GM19324 (cell line): ENCODE data around the gene NEDD4L.

Experiments used
- ATAC-seq: cut with Tn5 transposase; IDR thresholded peaks from one replicate; pipeline ENCODE4 v1.9.1; 2021; ENCODE audit warnings: mild to moderate bottlenecking, moderate library complexity; ENCODE audit not compliant: unreplicated experiment, low FRiP score

The NEDD4L gene

DNA sequence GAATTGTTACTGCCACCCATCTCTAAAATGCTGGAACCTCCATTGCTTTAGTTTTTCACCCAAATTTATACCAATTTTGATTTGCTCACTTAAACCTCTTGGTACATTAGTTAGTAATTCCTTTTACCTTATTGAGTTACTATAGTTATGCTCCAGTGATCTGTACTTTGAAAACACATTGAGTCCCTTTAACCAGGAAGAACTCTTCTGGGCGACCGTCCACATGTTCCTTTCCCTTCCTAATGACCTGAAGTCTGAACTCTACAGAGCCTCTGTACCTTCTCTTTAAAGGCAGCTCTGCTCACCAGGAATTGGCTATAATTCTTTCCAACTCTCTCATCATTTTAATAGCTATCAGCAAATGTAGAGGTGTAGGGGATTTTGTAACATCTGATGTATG, 290.0 kb downstream of the NEDD4L start:
- ATAC-seq, result no peak

DNA sequence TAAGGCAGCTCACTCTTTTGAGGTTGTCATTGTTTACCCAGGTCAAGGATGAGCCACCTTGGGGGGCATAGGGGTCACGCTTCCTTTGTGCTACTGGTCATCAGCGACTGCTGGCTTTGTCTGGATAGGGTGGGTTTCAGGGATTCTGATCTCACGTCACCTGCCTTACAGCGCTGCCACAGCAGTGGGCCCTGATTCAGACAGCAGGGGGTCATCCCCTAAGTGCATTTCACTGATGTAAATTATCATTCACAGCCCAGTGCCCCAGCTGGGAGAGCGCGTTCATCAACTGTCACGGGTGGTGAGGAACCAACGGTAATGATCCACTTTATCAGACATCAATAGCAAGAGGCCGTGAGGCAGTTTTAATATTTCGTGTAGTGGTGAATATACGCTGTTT, 291.2 kb downstream of the NEDD4L start:
- ATAC-seq, result no peak

DNA sequence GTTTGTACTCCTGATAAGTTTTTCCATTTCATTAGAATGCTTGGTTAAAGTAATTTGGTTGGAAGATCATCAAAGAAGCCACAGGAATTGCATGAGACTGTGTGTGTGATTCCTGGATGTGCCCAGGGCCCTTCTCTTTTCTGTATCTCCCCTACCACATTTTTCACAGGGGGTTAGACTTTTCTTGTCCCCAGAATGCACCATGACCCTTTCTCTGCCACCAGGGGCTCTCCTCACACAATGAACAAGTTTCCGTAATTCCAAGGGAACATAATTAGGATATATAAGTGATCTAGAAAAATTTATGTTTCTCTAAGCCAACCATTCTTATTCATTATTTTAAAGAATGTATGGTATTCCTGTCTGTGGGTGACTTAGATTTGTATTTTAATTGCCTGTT, 291.8 kb downstream of the NEDD4L start:
- ATAC-seq, result no peak

GRCh38 chr18:58336605-58337004, 292.6 kb downstream of the NEDD4L start:
- no peak for ATAC-seq

DNA sequence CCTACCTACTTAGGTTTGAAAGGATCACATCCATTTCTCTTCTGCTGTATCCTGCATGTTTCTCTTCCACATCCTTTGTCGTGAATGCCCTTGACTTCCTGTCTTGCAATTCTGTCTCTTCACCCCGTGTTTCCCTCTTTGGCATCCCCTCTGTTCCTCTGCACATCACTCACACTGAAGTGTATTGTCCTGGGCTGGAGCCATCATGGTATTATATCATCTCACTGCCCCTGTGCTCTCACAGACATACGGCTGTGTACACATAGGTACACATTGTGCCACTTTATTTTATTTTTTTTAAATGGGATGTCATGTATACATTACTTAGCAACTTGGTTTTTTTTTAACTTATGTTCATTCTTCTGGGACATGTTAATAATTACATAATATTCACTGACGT, 293.3 kb downstream of the NEDD4L start:
- ATAC-seq, result no peak

DNA sequence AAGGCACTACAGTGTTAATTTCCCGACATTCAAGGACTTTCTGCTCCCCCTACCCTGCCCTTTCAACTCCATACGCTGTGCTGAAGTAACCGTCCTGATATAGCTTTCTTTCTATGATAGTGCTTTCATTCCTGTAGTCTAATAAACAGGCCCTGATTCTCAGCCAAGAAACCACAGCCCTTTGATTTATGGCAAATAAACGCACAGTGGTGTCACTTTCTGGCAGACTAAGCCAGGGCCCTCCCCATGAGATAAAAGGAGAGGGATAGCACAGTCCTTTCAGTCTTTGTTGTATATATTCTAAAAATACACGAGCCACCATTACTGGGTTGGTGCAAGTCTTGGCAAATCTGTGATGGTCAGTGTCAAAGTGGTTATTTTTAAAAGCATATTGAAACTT, 293.7 kb downstream of the NEDD4L start:
- no peak for ATAC-seq

DNA sequence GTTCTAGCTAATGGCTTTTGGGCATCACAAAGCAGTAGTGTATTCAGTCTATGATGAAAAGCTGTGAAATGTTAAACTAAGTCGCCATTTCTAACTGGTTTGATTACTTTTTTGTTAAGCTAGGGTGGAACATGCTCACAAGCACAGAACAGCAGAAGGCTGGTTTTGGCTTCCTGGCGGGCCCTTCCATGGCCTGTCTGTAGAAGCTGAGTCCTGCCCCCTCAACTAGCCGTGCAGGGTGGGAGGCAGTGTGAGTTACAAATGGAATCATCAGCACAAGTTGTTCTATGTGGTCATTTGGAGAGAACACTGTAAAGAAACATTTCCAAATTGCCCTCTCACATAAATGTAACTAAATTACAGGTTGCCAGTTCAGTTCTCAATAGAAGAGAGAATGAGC, 294.1 kb downstream of the NEDD4L start:
- no peak for ATAC-seq

- no peak for ATAC-seq
Measured at GRCh38 chr18:58338961-58339592, 295.1 kb downstream of the NEDD4L start.

DNA sequence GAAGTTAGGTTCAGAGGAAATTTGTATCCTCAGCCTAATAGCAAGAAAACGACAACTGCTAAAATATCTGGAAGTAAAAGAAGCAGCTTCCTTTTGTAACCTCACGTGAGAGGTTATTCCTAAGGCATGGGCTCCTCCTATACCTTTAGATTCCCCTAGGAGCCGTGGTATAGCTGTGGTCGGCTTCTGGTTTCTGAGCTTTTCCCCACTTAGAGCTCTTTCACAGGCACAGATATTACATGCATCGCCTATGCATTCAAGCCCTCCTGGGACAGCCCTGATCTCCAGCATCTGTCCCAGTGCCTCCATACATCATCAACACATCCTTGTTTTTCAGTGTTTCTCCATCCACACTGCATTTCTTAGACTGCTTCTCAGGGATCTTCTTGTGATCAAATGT, 295.9 kb downstream of the NEDD4L start:
- no peak for ATAC-seq

DNA sequence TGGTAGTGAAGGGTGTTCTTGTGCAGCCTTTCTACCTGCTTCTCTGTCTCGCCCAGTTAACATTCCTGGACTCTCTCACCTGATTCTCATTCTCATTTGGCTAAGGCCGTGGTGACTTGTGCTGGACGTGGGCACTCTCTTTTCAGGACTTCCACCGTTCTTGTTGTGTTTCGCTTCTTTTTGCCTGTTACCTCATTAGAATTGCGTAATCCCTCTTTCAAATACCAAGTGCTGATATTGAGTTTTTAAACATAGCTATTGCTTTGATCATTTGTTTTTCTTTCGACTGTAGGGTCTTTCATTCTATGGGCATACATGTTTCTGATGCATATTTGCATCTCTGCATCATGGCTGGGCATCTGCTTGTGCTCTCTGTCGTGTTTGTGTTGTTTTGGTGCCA, 297.9 kb downstream of the NEDD4L start:
- no peak for ATAC-seq

DNA sequence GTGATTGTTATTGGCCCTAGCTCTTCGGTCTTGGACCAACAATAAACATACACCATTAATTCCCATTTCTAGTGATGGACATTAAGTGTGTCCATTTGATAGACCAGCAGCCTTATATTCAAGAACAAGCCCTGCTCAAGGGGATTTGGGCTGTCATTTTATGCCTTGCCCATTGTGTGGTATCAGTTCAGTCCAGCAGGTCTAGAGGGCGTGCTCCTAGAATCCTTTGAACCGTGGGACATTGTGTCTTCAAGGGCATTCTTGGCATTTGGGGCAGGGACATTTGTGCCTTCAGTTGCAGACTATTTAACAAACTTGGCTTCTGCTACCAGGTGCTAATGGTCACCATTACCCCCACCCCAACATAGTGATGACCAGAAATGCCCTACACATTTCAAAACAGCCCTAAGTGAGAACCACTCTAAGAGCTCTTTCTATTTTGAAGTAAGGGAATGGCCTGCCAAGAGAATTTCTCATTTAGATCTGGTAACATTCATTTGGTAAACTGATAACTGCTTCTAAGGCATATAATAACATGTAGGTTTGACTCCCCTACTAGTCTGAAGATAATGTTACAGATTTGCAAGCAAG, 300.1 kb downstream of the NEDD4L start:
- ATAC-seq, result no peak

DNA sequence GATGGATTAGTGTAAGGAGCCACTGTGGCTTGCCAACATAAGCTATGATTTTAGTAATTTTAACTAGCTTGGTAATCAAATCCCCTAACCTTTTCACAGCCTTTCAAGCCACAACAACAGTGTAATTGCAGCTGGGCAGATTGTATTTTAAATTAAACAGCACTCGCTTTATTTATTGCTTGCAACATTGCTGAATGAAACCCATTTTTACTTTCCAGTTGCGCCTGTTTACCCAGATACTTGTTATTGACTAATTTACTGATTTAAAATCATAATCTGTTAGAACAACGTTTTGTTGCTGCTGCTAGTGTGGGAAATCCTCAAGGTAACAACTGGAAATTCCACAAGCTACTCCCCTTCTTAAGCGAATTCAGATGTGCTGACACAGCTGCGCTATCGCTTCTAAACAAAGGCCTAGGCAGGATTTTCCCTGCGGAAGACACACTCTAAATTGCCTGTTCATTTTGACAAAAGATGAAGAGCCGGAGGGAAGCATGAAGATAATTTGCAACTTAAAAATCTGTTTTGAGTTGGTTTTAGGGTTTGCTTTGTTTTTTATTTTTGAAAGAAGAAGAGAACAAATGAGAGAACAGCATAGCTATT, 300.9 kb downstream of the NEDD4L start:
- ATAC-seq, result no peak

DNA sequence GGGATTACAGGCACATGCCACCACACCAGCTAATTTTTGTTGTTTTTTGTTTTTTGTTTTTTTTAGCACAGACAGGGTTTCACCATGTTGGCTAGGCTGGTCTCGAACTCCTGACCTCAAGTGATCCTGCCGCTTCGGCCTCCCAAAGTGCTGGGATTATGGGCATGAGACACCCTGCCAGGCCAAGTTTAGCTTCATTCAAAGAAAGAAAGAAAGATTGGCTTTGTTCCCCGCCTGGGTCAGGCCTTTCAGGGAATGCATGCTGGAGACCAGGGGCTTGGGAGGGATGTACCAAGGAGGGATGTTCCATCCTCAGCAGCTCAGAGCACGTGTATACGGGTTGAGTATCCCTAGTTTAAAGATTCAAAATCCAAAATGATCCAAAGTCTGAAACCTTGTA, 301.8 kb downstream of the NEDD4L start:
- no peak for ATAC-seq

GRCh38 chr18:58347135-58347534, 303.1 kb downstream of the NEDD4L start:
- ATAC-seq, result no peak

- no peak for ATAC-seq
Measured at GRCh38 chr18:58348517-58348916, 304.5 kb downstream of the NEDD4L start.

- ATAC-seq, result no peak
Measured at GRCh38 chr18:58348951-58349350, 304.9 kb downstream of the NEDD4L start.

DNA sequence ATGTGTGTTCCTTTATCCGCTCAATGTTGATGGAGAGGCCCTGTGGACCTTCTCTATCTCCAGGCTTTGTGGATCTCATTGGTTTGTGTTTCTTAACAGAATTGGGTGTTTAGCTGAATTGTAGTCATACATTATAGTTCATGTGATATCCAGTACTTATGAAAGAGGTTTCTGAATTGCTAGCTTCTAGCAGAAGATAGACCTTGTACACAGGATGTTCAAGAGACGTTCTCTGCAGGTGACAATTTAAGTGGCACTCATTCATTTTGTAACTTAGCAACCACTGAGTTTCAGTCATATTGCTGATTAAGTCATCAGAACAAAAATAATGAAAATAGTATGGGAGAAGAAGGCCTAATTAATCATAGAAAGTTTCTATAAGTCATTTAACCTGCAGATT, 305.6 kb downstream of the NEDD4L start:
- ATAC-seq, result no peak

- ATAC-seq, result no peak
Measured at GRCh38 chr18:58350526-58350925, 306.5 kb downstream of the NEDD4L start.

- ATAC-seq, result no peak
Measured at GRCh38 chr18:58351776-58352175, 307.8 kb downstream of the NEDD4L start.

DNA sequence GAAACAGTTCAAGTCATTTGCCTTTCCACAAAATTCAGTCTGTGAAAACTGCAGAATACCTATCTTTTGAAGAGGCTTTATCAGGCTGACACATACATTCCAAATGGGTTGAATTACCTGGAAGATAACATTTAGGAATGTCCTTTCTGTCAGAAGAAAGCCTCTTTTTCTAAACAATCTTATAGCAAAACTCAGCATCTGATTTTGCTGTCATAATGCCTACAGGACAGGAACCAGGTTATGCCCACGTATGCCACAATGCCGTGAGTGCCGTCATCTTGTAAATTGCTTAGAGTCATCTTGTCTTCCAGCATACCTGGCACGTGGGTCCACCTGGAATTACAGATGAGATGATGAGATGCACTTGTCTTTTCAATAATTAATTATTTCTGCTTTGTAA, 309.6 kb downstream of the NEDD4L start:
- no peak for ATAC-seq

DNA sequence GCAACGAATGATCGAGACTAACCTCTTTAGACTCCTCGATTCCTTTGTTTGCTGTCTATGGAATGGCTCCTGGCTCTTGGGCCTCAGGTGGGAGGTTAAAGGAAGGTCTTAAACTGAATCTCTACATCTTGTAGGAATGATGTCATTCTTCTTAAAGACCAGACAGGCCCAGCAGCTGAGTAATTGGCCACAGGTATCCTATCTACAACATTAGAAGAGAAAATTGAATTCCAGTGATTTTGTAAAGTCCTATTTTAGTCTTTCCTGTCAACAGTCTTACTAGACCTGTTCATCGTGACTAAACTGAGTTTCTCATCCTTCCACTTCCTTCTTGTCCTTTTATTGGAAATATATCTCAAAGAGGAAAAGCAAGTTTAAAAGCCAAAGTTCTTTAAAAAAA, 310.0 kb downstream of the NEDD4L start:
- no peak for ATAC-seq

DNA sequence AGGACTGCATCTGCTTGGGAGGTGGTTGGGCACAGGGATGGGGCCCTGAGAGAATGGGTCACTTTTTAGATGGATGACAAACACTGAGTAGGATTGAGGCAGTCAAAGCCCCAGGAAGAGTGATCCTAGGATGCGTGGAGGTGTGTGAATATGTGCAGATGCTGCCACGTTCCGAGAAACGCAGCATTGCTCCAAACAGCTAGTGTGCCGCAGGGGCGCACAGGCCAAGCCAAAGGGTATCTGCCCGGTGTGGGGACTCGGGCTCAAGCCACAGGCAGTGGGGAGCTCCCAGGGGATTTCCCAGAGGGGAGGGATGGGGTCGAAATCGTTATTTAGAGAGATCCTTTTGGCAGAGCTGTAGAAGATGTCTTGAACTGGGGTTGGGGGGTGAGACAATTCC, 310.8 kb downstream of the NEDD4L start:
- ATAC-seq, result no peak
